CD4-positive, alpha-beta T cell treated with Interferon alpha-2 for 1 hour (primary cell): ENCODE measurements around the gene CARD19.
A peak's percentile ranks its signal among the peaks of the same experiment; 100 is the strongest.

ENCODE experiments used
- DNase-seq, 2 donors: peaks; one replicate each; pipeline ENCODE4 v3.0.0-alpha.2; 2020 to 2022

Gene CARD19

GRCh38 chr9:93134740-93135444 is 38.9 kb downstream of the CARD19 start:
- DNase-seq = no peak

GRCh38 chr9:93136011-93136440 is 40.0 kb downstream of the CARD19 start:
- no peak for DNase-seq

- no peak for DNase-seq
These were observed 41.3 kb downstream of the CARD19 start for GRCh38 chr9:93137362-93137761.

GRCh38 chr9:93138171-93138764 is 42.3 kb downstream of the CARD19 start:
- DNase-seq = no peak

- no peak for DNase-seq
These were observed 43.6 kb downstream of the CARD19 start for GRCh38 chr9:93139365-93140182.

- DNase-seq = no peak
These were observed 45.9 kb downstream of the CARD19 start for GRCh38 chr9:93141771-93142483.

GRCh38 chr9:93143830-93144530 is 48.0 kb downstream of the CARD19 start:
- peak; percentile 47 to 75 for DNase-seq

GRCh38 chr9:93146696-93147095 is 50.7 kb downstream of the CARD19 start:
- peak; percentile 25 for DNase-seq

- no peak for DNase-seq
These were observed 51.6 kb downstream of the CARD19 start for GRCh38 chr9:93147632-93148031.

GRCh38 chr9:93148721-93149120 is 52.7 kb downstream of the CARD19 start:
- DNase-seq = no peak

GRCh38 chr9:93149361-93149760 is 53.3 kb downstream of the CARD19 start:
- no peak for DNase-seq

GRCh38 chr9:93151097-93151784 is 55.2 kb downstream of the CARD19 start:
- no peak for DNase-seq

GRCh38 chr9:93154293-93154903 is 58.4 kb downstream of the CARD19 start:
- DNase-seq = peak; percentile 30 to 51

GRCh38 chr9:93155716-93156474 is 59.9 kb downstream of the CARD19 start:
- DNase-seq = no peak

GRCh38 chr9:93156475-93157008 is 60.5 kb downstream of the CARD19 start:
- DNase-seq = no peak

GRCh38 chr9:93159601-93160471 is 63.8 kb downstream of the CARD19 start:
- DNase-seq = peak; percentile 71 to 75

GRCh38 chr9:93161786-93162562 is 66.0 kb downstream of the CARD19 start:
- no peak for DNase-seq
